IMR-90 (cell line): ENCODE results near the gene TRIM63. TPM values are rescaled to one million over a fixed set of nuclear protein-coding genes. Genes with fewer than 3 reads are reported as not detected.

Experiments used
- ATAC-seq: fragments of 200-7000 bp; cut with Tn5 transposase; 2 replicates; pipeline ENCODE4 v1.9.1; 2020; ENCODE audit warnings: low read depth, mild to moderate bottlenecking, moderate library complexity
- BruUV-seq: library from RNA; stranded (reverse); fragments of 400-500 nt; replicated peaks from 2 replicates; lab custom pipeline; 2021; lab: Mats Ljungman, UMichigan
- CTCF ChIA-PET: fragments of 300-600 bp; formaldehyde crosslinking; extraction: SDS; loops from one replicate; lab custom pipeline; 2021; ENCODE audit warnings: antibody characterized with exemption; lab: Yijun Ruan, JAX
- POLR2A ChIA-PET: fragments of 300-600 bp; sonication (Branson Sonifier 250); formaldehyde crosslinking; loops from one replicate; lab custom pipeline; 2022; ENCODE audit warnings: antibody characterized with exemption; ENCODE audit not compliant: unreplicated experiment; lab: Charles Lee
- DNase-seq: peaks from one replicate; pipeline ENCODE4 v3.0.0; 2013
- H2AFZ ChIP-seq: replicated peaks from 2 replicates; pipeline ENCODE3; 2013; ENCODE audit warnings: low read length, mild to moderate bottlenecking; ENCODE audit not compliant: poor library complexity
- H2AK5ac ChIP-seq: 2 replicates; pipeline ENCODE4 v1.6.1; 2013; ENCODE audit warnings: low read depth, low read length, inconsistent platforms
- H2AK9ac ChIP-seq: replicated peaks from 2 replicates; pipeline ENCODE3; 2013; ENCODE audit warnings: mild to moderate bottlenecking, low read depth, low read length, moderate library complexity; ENCODE audit not compliant: poor library complexity
- H2BK120ac ChIP-seq: 2 replicates; pipeline ENCODE4 v1.6.1; 2013; ENCODE audit warnings: low read depth, low read length, inconsistent platforms
- H2BK15ac ChIP-seq: 3 replicates; pipeline ENCODE4 v1.6.1; 2013; ENCODE audit warnings: low read depth, low read length, inconsistent platforms
- H2BK20ac ChIP-seq: 2 replicates; pipeline ENCODE4 v1.6.1; 2013; ENCODE audit warnings: low read depth, mild to moderate bottlenecking, inconsistent platforms, low read length, moderate library complexity
- H2BK5ac ChIP-seq: 2 replicates; pipeline ENCODE4 v1.6.1; 2013; ENCODE audit warnings: mild to moderate bottlenecking, low read depth, low read length, inconsistent platforms; ENCODE audit not compliant: poor library complexity, severe bottlenecking
- H3K14ac ChIP-seq: replicated peaks from 2 replicates; pipeline ENCODE4 v1.6.1; 2013; ENCODE audit warnings: low read depth, low read length, inconsistent platforms
- H3K18ac ChIP-seq: 2 replicates; pipeline ENCODE4 v1.6.1; 2013; ENCODE audit warnings: low read depth, low read length, control low read depth
- H3K23ac ChIP-seq: 2 replicates; pipeline ENCODE4 v1.6.1; 2013; ENCODE audit warnings: low read depth, low read length, inconsistent platforms
- H3K27ac ChIP-seq: 2 replicates; pipeline ENCODE4 v1.5.1; 2013; ENCODE audit warnings: mild to moderate bottlenecking, control low read depth, low read length; ENCODE audit not compliant: insufficient read depth
- H3K27me3 ChIP-seq: 2 replicates; pipeline ENCODE4 v1.6.1; 2013; ENCODE audit warnings: low read length; ENCODE audit not compliant: control insufficient read depth, insufficient read depth
- H3K36me3 ChIP-seq: 2 replicates; pipeline ENCODE4 v1.6.1; 2013; ENCODE audit warnings: low read length, mixed read lengths; ENCODE audit not compliant: control insufficient read depth, insufficient read depth
- H3K4ac ChIP-seq: 2 replicates; pipeline ENCODE4 v1.6.1; 2013; ENCODE audit warnings: low read depth, low read length, inconsistent platforms
- H3K4me1 ChIP-seq: 2 replicates; pipeline ENCODE4 v1.6.1; 2013; ENCODE audit warnings: low read length, mixed read lengths; ENCODE audit not compliant: control insufficient read depth, insufficient read depth
- H3K4me2 ChIP-seq: 2 replicates; pipeline ENCODE4 v1.6.1; 2013; ENCODE audit warnings: low read depth, mild to moderate bottlenecking, control low read depth, low read length, moderate library complexity
- H3K4me3 ChIP-seq: 2 replicates; pipeline ENCODE4 v1.5.1; 2013; ENCODE audit warnings: low read depth, mild to moderate bottlenecking, control low read depth, low read length, moderate library complexity; ENCODE audit not compliant: insufficient read depth
- H3K56ac ChIP-seq: 2 replicates; pipeline ENCODE4 v1.6.1; 2013; ENCODE audit warnings: low read length, inconsistent platforms; ENCODE audit not compliant: insufficient read depth; ENCODE audit errors: extremely low read depth
- H3K79me1 ChIP-seq, 2 experiments: 2 replicates each; pipeline ENCODE4 v1.6.1; 2013; ENCODE audit warnings: low read length in 2 of 2, inconsistent platforms in 1 of 2, low read depth in 1 of 2
- H3K9ac ChIP-seq: 2 replicates; pipeline ENCODE4 v1.6.1; 2013; ENCODE audit warnings: low read depth, low read length, control low read depth
- H3K9me1 ChIP-seq: 2 replicates; pipeline ENCODE4 v1.6.1; 2013; ENCODE audit warnings: low read length, inconsistent platforms; ENCODE audit not compliant: insufficient read depth
- H3K9me3 ChIP-seq: 2 replicates; pipeline ENCODE4 v1.6.1; 2013; ENCODE audit warnings: low read length; ENCODE audit not compliant: control insufficient read depth, insufficient read depth
- H4K20me1 ChIP-seq: 2 replicates; pipeline ENCODE4 v1.6.1; 2013; ENCODE audit warnings: low read length, inconsistent platforms; ENCODE audit not compliant: insufficient read depth
- H4K5ac ChIP-seq: 2 replicates; pipeline ENCODE4 v1.6.1; 2013; ENCODE audit warnings: mild to moderate bottlenecking, low read depth, low read length, control low read depth
- H4K8ac ChIP-seq, 2 experiments: 2 replicates each; pipeline ENCODE4 v1.6.1; 2013; ENCODE audit warnings: low read depth in 2 of 2, low read length in 2 of 2, control low read depth in 1 of 2, inconsistent platforms in 1 of 2
- H4K91ac ChIP-seq: 2 replicates; pipeline ENCODE4 v1.6.1; 2013; ENCODE audit warnings: low read depth, low read length, inconsistent platforms; ENCODE audit not compliant: insufficient read depth
- BHLHE40 ChIP-seq: fragments of 150-350 bp; IDR thresholded peaks from 2 replicates; pipeline ENCODE4 v1.6.1; 2016; ENCODE audit warnings: mild to moderate bottlenecking, low read depth, low read length
- CEBPB ChIP-seq: IDR thresholded peaks from 2 replicates; pipeline ENCODE4 v1.6.1; 2012; ENCODE audit warnings: low read depth, low read length, improper control_type of control experiment
- CHD1 ChIP-seq: IDR thresholded peaks from 2 replicates; pipeline ENCODE4 v1.6.1; 2012; ENCODE audit warnings: low read depth, low read length, improper control_type of control experiment
- FOS ChIP-seq: fragments of 150-350 bp; IDR thresholded peaks from 2 replicates; pipeline ENCODE4 v1.6.1; 2016; ENCODE audit warnings: low read depth, low read length
- MAFK ChIP-seq: IDR thresholded peaks from 2 replicates; pipeline ENCODE4 v1.6.1; 2012; ENCODE audit warnings: low read depth, low read length, improper control_type of control experiment
- MXI1 ChIP-seq: IDR thresholded peaks from 2 replicates; pipeline ENCODE4 v1.6.1; 2012; ENCODE audit warnings: low read depth, mild to moderate bottlenecking, low read length, moderate library complexity, borderline replicate concordance
- NFE2L2 ChIP-seq: fragments of 150-350 bp; IDR thresholded peaks from 2 replicates; pipeline ENCODE4 v1.6.1; 2016; ENCODE audit warnings: low read depth, mild to moderate bottlenecking, low read length
- POLR2A ChIP-seq: IDR thresholded peaks from 2 replicates; pipeline ENCODE4 v1.6.1; 2012; ENCODE audit warnings: mild to moderate bottlenecking, low read depth, low read length
- RCOR1 ChIP-seq: IDR thresholded peaks from 2 replicates; pipeline ENCODE4 v1.6.1; 2012; ENCODE audit warnings: mild to moderate bottlenecking, low read length, improper control_type of control experiment; ENCODE audit not compliant: insufficient replicate concordance
- WGBS, 2 experiments: methylation state at CpG; one replicate each; pipeline versions ENCODE4 v1.1.5 to v1.1.7; 2013; ENCODE audit warnings: missing lambda C conversion rate in 2 of 2; ENCODE audit not compliant: insufficient read length in 1 of 2; ENCODE audit errors: extremely low coverage in 2 of 2; 5-methylcytosine and 5-hydroxymethylcytosine counted together
- dilution Hi-C: fragments of 300-500 bp; cut with HindIII; formaldehyde crosslinking; loops from one replicate; pipeline ENCODE4 v1.14.3; 2018; ENCODE audit warnings: low sequenced_read_pairs; ENCODE audit not compliant: unreplicated experiment
- in situ Hi-C: fragments of 300-500 bp; cut with MboI; formaldehyde crosslinking; loops from 3 replicates; pipeline ENCODE4 v1.14.3; 2019; ENCODE audit warnings: low sequenced_read_pairs, inconsistent platforms, mixed read lengths
- intact Hi-C: fragments of 100-400 bp; cut with micrococcal nuclease; formaldehyde crosslinking; loops from 2 replicates; pipeline ENCODE4 v1.10.0; 2022
- polyA plus RNA-seq, 3 experiments: library from polyadenylated mRNA; depleted of rRNA; stranded (reverse); fragments of >200 nt; gene quantifications; 2 replicates each; pipeline ENCODE4 v1.2.3, GENCODE V29; 2012; ENCODE audit warnings: low replicate concordance in 1 of 3
- total RNA-seq: library from RNA; depleted of rRNA; stranded (reverse); fragments of >200 nt; gene quantifications from 2 replicates; pipeline ENCODE4 v1.2.3, GENCODE V29; 2012
- TF ChIP-seq, protein P1 (sequence below): conservative IDR thresholded peaks from 2 replicates; pipeline ENCODE4 v1.5.1; 2012; ENCODE audit warnings: mild to moderate bottlenecking, low read depth, low read length, improper control_type of control experiment
- TF ChIP-seq, protein P2 (sequence below): fragments of 150-350 bp; IDR thresholded peaks from 2 replicates; pipeline ENCODE4 v1.6.1; 2017; ENCODE audit warnings: mild to moderate bottlenecking, antibody characterized with exemption, low read length, low read depth

TRIM63 gene
- total and polyA plus RNA-seq, 2 of the 4 experiments (the other 2 are of a cell fraction), result not detected

DNA sequence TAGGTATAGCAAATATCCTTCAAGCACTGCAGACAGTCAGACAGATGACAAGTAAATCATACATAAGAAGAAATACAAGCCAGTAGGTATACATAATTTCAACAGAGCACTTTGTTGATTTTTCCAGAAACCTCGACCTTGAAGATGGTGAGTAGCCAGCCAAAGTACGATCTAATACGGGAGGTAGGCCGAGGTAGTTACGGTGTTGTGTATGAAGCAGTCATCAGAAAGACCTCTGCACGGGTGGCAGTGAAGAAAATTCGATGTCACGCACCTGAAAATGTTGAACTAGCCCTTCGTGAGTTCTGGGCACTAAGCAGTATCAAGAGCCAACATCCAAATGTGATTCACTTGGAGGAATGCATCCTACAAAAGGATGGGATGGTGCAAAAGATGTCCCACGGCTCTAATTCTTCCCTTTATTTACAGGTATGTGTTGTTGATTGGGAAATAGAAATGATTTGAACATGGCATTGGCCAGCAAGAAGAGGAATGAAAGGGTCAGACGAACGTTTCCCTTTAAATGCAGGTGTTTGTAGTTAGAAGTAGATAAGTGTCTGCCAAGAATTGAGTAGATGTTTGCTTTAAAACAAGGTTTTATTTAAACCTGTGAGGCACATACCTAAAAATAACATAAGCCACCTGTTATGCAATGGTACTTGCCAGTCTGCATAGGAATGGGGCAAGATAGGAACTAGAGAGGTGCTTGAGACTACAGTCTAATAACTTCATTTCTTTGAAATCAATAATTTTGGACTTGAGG is 46.9 kb upstream of the TRIM63 start:
- Histone ChIP-seq H2AK5ac (no peak overlapping the region), H3K14ac (no peak overlapping the region), H4K91ac (no peak overlapping the region), H3K18ac (no peak overlapping the region), H3K23ac (no peak overlapping the region), H2BK20ac (no peak overlapping the region), H3K27ac (no peak overlapping the region), H2AFZ (no peak overlapping the region), H2BK5ac (no peak overlapping the region), H2AK9ac (no peak overlapping the region), H3K4ac (no peak overlapping the region), H3K4me3 (no peak overlapping the region), H3K9me1 (peaks cover 3% of the 10 kb centered on the region; the same call in 1 of the 2 replicates), H3K56ac (no peak overlapping the region), H3K9me3 (no peaks in the 10 kb centered on the region), H2BK15ac (no peak overlapping the region), H3K4me1 (no peaks in the 10 kb centered on the region), H4K5ac (no peak overlapping the region), H4K20me1 (no peaks in the 10 kb centered on the region), H3K27me3 (no peaks in the 10 kb centered on the region), H4K8ac (no peak overlapping the region), H2BK120ac (no peak overlapping the region), H3K9ac (no peak overlapping the region), H3K4me2 (no peak overlapping the region), H3K36me3 (peaks cover 6% of the 10 kb centered on the region), H3K79me1 (peaks cover 16 to 29% of the 10 kb centered on the region in 2 experiments)
- TF ChIP-seq CHD1 (no peak), NFE2L2 (no peak), RCOR1 (no peak), MXI1 (no peak), POLR2A (no peak), BHLHE40 (no peak), MAFK (no peak), FOS (no peak), CEBPB (no peak)
- TF ChIP-seq, protein P1, sequence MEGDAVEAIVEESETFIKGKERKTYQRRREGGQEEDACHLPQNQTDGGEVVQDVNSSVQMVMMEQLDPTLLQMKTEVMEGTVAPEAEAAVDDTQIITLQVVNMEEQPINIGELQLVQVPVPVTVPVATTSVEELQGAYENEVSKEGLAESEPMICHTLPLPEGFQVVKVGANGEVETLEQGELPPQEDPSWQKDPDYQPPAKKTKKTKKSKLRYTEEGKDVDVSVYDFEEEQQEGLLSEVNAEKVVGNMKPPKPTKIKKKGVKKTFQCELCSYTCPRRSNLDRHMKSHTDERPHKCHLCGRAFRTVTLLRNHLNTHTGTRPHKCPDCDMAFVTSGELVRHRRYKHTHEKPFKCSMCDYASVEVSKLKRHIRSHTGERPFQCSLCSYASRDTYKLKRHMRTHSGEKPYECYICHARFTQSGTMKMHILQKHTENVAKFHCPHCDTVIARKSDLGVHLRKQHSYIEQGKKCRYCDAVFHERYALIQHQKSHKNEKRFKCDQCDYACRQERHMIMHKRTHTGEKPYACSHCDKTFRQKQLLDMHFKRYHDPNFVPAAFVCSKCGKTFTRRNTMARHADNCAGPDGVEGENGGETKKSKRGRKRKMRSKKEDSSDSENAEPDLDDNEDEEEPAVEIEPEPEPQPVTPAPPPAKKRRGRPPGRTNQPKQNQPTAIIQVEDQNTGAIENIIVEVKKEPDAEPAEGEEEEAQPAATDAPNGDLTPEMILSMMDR, result no peak
- TF ChIP-seq, protein P2, sequence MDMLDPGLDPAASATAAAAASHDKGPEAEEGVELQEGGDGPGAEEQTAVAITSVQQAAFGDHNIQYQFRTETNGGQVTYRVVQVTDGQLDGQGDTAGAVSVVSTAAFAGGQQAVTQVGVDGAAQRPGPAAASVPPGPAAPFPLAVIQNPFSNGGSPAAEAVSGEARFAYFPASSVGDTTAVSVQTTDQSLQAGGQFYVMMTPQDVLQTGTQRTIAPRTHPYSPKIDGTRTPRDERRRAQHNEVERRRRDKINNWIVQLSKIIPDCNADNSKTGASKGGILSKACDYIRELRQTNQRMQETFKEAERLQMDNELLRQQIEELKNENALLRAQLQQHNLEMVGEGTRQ, result no peak
- intact Hi-C loops (no loop called here), dilution Hi-C loops (no loop called here), in situ Hi-C loops (no loop called here)
- ChIA-PET CTCF (no interaction called here), POLR2A (interaction anchor here (0.5 kb wide), 1 partner anchor 263 kb away, joined by 9 read pairs; no protein-coding TSS in a partner anchor)
- no TSS peak for BruUV-seq
- no peak for ATAC-seq
- DNase-seq, result no peak
- WGBS, 2 experiments, result 97% methylated on average over 8 of the region's 12 CpGs; no CpG with 5 or more reads in 1 of the 2 experiments
